Calu3 (cell line): ENCODE data around the gene CDK12. TPM values are rescaled to one million over a fixed set of nuclear protein-coding genes. Genes with fewer than 3 reads are reported as not detected.

Experiments used
- BruUV-seq: library from RNA; stranded (reverse); fragments of 400-500 nt; replicated peaks from 2 replicates; lab custom pipeline; 2021; lab: Mats Ljungman, UMichigan
- CTCF ChIA-PET: fragments of 300-600 bp; sonication (Branson Sonifier 250); formaldehyde crosslinking; loops from one replicate; lab custom pipeline; 2022; ENCODE audit warnings: antibody characterized with exemption; lab: Charles Lee
- DNase-seq: peaks from one replicate; pipeline ENCODE4 v3.0.0; 2022
- H3K27ac Mint-ChIP-seq: one replicate; pipeline ENCODE4 v1.8.0; 2022; ENCODE audit warnings: mixed read lengths; ENCODE audit not compliant: unreplicated experiment
- H3K27me3 Mint-ChIP-seq: one replicate; pipeline ENCODE4 v1.8.0; 2022; ENCODE audit warnings: mixed read lengths; ENCODE audit not compliant: unreplicated experiment
- H3K36me3 Mint-ChIP-seq: one replicate; pipeline ENCODE4 v1.8.0; 2022; ENCODE audit warnings: mild to moderate bottlenecking, moderate library complexity, mixed read lengths; ENCODE audit not compliant: insufficient read depth, unreplicated experiment
- H3K4me1 Mint-ChIP-seq: one replicate; pipeline ENCODE4 v1.8.0; 2022; ENCODE audit warnings: mild to moderate bottlenecking, low read depth, mixed read lengths; ENCODE audit not compliant: unreplicated experiment
- H3K4me3 Mint-ChIP-seq: one replicate; pipeline ENCODE4 v1.8.0; 2022; ENCODE audit warnings: mild to moderate bottlenecking, low read depth, moderate library complexity, mixed read lengths; ENCODE audit not compliant: unreplicated experiment
- H3K9me3 Mint-ChIP-seq: one replicate; pipeline ENCODE4 v1.8.0; 2022; ENCODE audit warnings: low read depth, mixed read lengths; ENCODE audit not compliant: unreplicated experiment
- intact Hi-C: fragments of 100-400 bp; cut with micrococcal nuclease; formaldehyde crosslinking; loops from one replicate; pipeline ENCODE4 v1.10.0; 2022; ENCODE audit not compliant: unreplicated experiment
- total RNA-seq: library from RNA; stranded (reverse); gene quantifications from 2 replicates; pipeline ENCODE4 v1.2.3, GENCODE V29; 2022
- TF ChIP-seq, protein P1 (sequence below): fragments of 200-600 bp; IDR thresholded peaks from one replicate; pipeline ENCODE4 v1.8.0; 2022; ENCODE audit warnings: antibody characterized with exemption; ENCODE audit not compliant: unreplicated experiment

Gene CDK12
- total RNA-seq, 1 experiment from 2014 or later: 321 TPM

DNA sequence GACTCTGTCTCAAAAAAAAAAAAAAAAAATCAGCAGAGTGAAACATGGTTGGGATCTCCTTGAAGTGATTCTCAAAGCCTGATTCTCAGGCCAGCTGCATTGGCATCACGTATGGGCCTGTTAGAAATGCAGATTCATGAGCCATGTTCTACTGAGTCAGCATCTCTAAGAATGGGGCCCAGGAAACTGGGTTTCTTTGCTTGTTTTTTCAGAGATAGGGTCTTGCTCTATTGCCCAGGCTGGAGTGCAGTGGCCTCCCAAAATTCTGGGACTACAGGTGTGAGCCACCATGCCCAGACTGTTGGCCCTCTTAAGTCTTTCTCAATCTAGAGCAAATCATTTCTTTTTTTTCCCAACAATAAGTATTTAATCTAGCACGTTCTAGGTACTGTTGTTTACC lies 47.7 kb downstream of the CDK12 start:
- CTCF ChIA-PET: interaction anchor here (0.7 kb wide), 1 partner anchor 240 kb away, joined by 3 read pairs; no protein-coding TSS in a partner anchor
- H3K36me3 Mint-ChIP-seq: peaks cover 81% of the 10 kb centered on the region
- no peaks in the 10 kb centered on the region for H3K4me1 Mint-ChIP-seq

DNA sequence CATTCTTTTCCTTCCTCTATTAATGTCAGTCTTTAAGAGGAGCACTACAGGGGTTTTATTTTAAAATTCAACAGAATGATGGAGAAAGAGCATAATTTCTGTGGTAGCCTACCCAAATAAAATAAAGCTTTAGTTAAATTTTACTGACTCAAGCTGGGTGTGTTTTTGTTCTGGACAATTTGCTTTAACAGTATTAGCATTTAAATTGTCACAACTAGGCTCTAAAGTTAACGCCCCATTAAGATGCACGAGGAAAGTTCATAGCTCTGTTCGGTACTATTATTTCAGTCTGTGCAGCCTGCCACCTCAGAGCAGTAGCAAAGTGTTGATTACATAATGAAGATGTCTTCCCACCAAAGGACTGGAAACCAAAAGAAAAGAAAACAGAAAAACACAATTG lies 52.0 kb downstream of the CDK12 start:
- no peak for DNase-seq
- intact Hi-C loops: no loop called here
- Mint-ChIP-seq H3K27ac (no peak overlapping the region), H3K27me3 (no peaks in the 10 kb centered on the region), H3K36me3 (peaks cover 93% of the 10 kb centered on the region), H3K4me1 (no peaks in the 10 kb centered on the region), H3K9me3 (no peaks in the 10 kb centered on the region), H3K4me3 (no peak overlapping the region)
- CTCF ChIA-PET: interaction anchor here (1.7 to 1.8 kb wide), 2 partner anchors 34 to 110 kb away, joined by 4 to 5 read pairs; no protein-coding TSS in a partner anchor
- TF ChIP-seq, protein P1, sequence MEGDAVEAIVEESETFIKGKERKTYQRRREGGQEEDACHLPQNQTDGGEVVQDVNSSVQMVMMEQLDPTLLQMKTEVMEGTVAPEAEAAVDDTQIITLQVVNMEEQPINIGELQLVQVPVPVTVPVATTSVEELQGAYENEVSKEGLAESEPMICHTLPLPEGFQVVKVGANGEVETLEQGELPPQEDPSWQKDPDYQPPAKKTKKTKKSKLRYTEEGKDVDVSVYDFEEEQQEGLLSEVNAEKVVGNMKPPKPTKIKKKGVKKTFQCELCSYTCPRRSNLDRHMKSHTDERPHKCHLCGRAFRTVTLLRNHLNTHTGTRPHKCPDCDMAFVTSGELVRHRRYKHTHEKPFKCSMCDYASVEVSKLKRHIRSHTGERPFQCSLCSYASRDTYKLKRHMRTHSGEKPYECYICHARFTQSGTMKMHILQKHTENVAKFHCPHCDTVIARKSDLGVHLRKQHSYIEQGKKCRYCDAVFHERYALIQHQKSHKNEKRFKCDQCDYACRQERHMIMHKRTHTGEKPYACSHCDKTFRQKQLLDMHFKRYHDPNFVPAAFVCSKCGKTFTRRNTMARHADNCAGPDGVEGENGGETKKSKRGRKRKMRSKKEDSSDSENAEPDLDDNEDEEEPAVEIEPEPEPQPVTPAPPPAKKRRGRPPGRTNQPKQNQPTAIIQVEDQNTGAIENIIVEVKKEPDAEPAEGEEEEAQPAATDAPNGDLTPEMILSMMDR: no peak
- BruUV-seq: TSS peak; percentile 11

More for the DNA sequence above, 47.7 kb downstream of the CDK12 start:
- H3K27ac Mint-ChIP-seq: no peak overlapping the region
- intact Hi-C loops: no loop called here
- DNase-seq: peak; percentile 1
- no peak overlapping the region for H3K4me3 Mint-ChIP-seq
- H3K9me3 Mint-ChIP-seq: no peaks in the 10 kb centered on the region
- no peaks in the 10 kb centered on the region for H3K27me3 Mint-ChIP-seq
- TF ChIP-seq, protein P1: no peak
- no TSS peak for BruUV-seq

DNA sequence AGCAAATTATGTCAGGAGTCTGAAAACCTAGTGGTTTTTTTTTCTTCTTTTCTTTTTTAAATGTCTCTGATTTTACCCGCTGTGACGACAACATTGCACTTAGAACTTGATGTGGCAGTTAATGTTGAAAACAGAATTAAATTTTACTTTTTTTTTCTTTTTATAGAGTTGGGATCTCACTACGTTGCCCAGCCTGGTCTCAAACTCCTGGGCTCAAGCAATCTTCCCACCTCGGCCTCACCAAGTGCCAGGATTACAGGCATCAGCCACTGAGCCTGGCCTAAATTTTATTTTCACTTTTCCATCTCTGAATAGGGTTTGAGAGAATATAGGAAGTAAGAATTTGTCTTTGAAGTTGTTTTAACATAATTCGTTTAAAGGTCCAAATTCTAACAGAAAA lies 52.6 kb downstream of the CDK12 start:
- no peak overlapping the region for H3K4me3 Mint-ChIP-seq
- CTCF ChIA-PET: interaction anchor here (1.7 kb wide), 1 partner anchor 34 kb away, joined by 4 read pairs; no protein-coding TSS in a partner anchor
- no peaks in the 10 kb centered on the region for H3K4me1 Mint-ChIP-seq
- no peak overlapping the region for H3K27ac Mint-ChIP-seq
- no peaks in the 10 kb centered on the region for H3K9me3 Mint-ChIP-seq
- DNase-seq: no peak
- H3K36me3 Mint-ChIP-seq: peaks cover 94% of the 10 kb centered on the region
- intact Hi-C loops: no loop called here
- BruUV-seq: no TSS peak
- TF ChIP-seq, protein P1: no peak
- H3K27me3 Mint-ChIP-seq: no peaks in the 10 kb centered on the region

DNA sequence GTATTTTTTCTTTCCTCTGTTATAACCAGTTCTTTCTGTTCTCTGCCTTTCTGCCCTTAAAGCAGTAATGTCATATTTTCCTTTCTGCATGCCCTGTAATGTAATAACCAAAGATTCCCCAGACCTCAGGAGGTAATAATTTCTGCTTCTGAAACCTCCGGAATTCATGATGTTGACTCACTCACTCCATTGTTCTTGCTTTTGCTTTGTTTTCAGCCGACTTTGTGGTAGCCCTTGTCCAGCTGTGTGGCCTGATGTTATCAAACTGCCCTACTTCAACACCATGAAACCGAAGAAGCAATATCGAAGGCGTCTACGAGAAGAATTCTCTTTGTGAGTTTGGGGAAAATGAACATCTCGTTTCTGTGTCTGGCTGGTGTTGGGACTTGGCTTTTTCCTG lies 55.9 kb downstream of the CDK12 start:
- DNase-seq: no peak
- BruUV-seq: no TSS peak
- CTCF ChIA-PET: interaction anchor here (0.6 to 1.6 kb wide), 4 partner anchors 9 to 144 kb away, joined by 3 to 9 read pairs (median 5); no protein-coding TSS in a partner anchor

More for the DNA sequence above, 55.9 kb downstream of the CDK12 start:
- Mint-ChIP-seq H3K4me3 (no peak overlapping the region), H3K36me3 (peaks cover 91% of the 10 kb centered on the region), H3K27ac (no peak overlapping the region), H3K4me1 (no peaks in the 10 kb centered on the region), H3K27me3 (no peaks in the 10 kb centered on the region), H3K9me3 (no peaks in the 10 kb centered on the region)
- intact Hi-C loops: no loop called here
- TF ChIP-seq, protein P1: no peak
